Measurements from ENCODE around the gene SOCS1.

DNA sequence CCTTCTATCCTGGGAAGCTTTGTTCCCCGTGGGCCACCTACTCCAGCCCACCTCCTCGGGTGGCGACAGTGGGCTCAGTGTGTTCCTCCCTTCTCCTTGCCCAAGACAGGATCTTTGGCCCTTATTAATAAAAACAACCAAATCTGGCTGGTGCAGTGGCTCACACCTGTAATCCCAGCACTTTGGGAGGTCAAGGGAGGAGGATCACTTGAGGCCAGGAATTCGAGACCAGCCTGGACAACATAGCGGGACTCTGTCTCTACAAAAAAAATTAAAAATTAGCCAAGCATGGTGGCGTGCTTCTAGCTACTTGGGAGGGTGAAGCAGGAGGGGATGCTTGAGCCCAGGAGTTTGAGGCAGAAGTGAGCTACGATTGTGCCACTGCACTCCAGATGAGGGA, 42.2 kb downstream of the SOCS1 start:
- TF ChIP-seq, protein P1, sequence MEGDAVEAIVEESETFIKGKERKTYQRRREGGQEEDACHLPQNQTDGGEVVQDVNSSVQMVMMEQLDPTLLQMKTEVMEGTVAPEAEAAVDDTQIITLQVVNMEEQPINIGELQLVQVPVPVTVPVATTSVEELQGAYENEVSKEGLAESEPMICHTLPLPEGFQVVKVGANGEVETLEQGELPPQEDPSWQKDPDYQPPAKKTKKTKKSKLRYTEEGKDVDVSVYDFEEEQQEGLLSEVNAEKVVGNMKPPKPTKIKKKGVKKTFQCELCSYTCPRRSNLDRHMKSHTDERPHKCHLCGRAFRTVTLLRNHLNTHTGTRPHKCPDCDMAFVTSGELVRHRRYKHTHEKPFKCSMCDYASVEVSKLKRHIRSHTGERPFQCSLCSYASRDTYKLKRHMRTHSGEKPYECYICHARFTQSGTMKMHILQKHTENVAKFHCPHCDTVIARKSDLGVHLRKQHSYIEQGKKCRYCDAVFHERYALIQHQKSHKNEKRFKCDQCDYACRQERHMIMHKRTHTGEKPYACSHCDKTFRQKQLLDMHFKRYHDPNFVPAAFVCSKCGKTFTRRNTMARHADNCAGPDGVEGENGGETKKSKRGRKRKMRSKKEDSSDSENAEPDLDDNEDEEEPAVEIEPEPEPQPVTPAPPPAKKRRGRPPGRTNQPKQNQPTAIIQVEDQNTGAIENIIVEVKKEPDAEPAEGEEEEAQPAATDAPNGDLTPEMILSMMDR (IDR thresholded peaks at IDR 0.05; ENCODE audit: low read depth, low read length, poor library complexity, severe bottlenecking) = no peak
- TF ChIP-seq EZH2phosphoT487 (IDR thresholded peaks at IDR 0.05; ENCODE audit: borderline replicate concordance, low read length) = no peak
